Measurements from ENCODE around the gene DNAJA4.
"Not testable (repeated sequence)": the region's sequence is repeated elsewhere in the genome, so short reads cannot be mapped to it uniquely, and the experiment has no call there.

Gene DNAJA4

GRCh38 chr15:78234515-78235040 is 29.8 kb upstream of the DNAJA4 start, which contains the start of gene ACSBG1:
TSS of gene ACSBG1 (minus strand) at chr15:78234565. CDS start at chr15:78234501, 64 bp downstream.
- Histone ChIP-seq H3K4me3 (no peak within 1 kb of the TSS), H3K27me3 (ENCODE audit: low read depth) (no peaks in the 10 kb centered on the region), H3K9me3 (no peaks in the 10 kb centered on the region), H3K36me3 (replicated peaks) (no peaks in the 10 kb centered on the region), H3K4me1 (peaks cover 11% of the 10 kb centered on the region)
- DNase-seq (ENCODE audit: low spot score in 2 of 2) = peak; percentile 77 to 90
- in situ Hi-C loops (cut with MboI; ENCODE audit: low sequenced_read_pairs) = no loop called here

GRCh38 chr15:78236491-78236890 is 27.9 kb upstream of the DNAJA4 start:
- no peak for DNase-seq (ENCODE audit: low spot score in 2 of 2)
- H3K4me1 ChIP-seq = peaks cover 11% of the 10 kb centered on the region
- no peaks in the 10 kb centered on the region for H3K36me3 ChIP-seq (replicated peaks)
- in situ Hi-C loops (cut with MboI; ENCODE audit: low sequenced_read_pairs) = no loop called here
- no peak overlapping the region for H3K4me3 ChIP-seq
- H3K9me3 ChIP-seq = no peaks in the 10 kb centered on the region
- H3K27me3 ChIP-seq (ENCODE audit: low read depth) = no peaks in the 10 kb centered on the region

- peaks cover 11% of the 10 kb centered on the region for H3K4me1 ChIP-seq
- in situ Hi-C loops (cut with MboI; ENCODE audit: low sequenced_read_pairs) = no loop called here
- DNase-seq (ENCODE audit: low spot score in 2 of 2) = no peak
- no peaks in the 10 kb centered on the region for H3K9me3 ChIP-seq
- H3K27me3 ChIP-seq (ENCODE audit: low read depth) = no peaks in the 10 kb centered on the region; the same call in 1 of the 2 replicates
- no peaks in the 10 kb centered on the region for H3K36me3 ChIP-seq (replicated peaks)
- no peak overlapping the region for H3K4me3 ChIP-seq
Observed at GRCh38 chr15:78237146-78237545, 27.2 kb upstream of the DNAJA4 start.

GRCh38 chr15:78239811-78240210 is 24.6 kb upstream of the DNAJA4 start:
- no peak overlapping the region for H3K4me3 ChIP-seq
- no peaks in the 10 kb centered on the region; the same call in 1 of the 2 replicates for H3K27me3 ChIP-seq (ENCODE audit: low read depth)
- no peak for DNase-seq (ENCODE audit: low spot score in 2 of 2)
- in situ Hi-C loops (cut with MboI; ENCODE audit: low sequenced_read_pairs) = loop anchor here (5.0 kb wide), 3 partner anchors 68 to 283 kb away; no protein-coding TSS in a partner anchor
- H3K36me3 ChIP-seq (replicated peaks) = no peaks in the 10 kb centered on the region
- peaks cover 3% of the 10 kb centered on the region for H3K4me1 ChIP-seq
- 0 out of 2 replicates have a peak, but pooled peaks cover 3% of the 10 kb centered on the region for H3K9me3 ChIP-seq

- H3K4me1 ChIP-seq = no peaks in the 10 kb centered on the region
- DNase-seq (ENCODE audit: low spot score in 2 of 2) = peak; percentile 94 to 99
- in situ Hi-C loops (cut with MboI; ENCODE audit: low sequenced_read_pairs) = loop anchor here (5.0 kb wide), 3 partner anchors 69 to 284 kb away; no protein-coding TSS in a partner anchor
- H3K27me3 ChIP-seq (ENCODE audit: low read depth) = no peaks in the 10 kb centered on the region; the same call in 1 of the 2 replicates
- 0 out of 2 replicates have a peak, but pooled peaks cover 3% of the 10 kb centered on the region for H3K9me3 ChIP-seq
- no peak overlapping the region for H3K4me3 ChIP-seq
- H3K36me3 ChIP-seq (replicated peaks) = no peaks in the 10 kb centered on the region
Observed at GRCh38 chr15:78241017-78241416, 23.3 kb upstream of the DNAJA4 start.

GRCh38 chr15:78242128-78242527 is 22.2 kb upstream of the DNAJA4 start:
- Histone ChIP-seq H3K27me3 (ENCODE audit: low read depth) (no peaks in the 10 kb centered on the region; the same call in 1 of the 2 replicates), H3K4me3 (no peak overlapping the region), H3K36me3 (replicated peaks) (no peaks in the 10 kb centered on the region), H3K9me3 (0 out of 2 replicates have a peak, but pooled peaks cover 3% of the 10 kb centered on the region), H3K4me1 (no peaks in the 10 kb centered on the region)
- peak; percentile 27 to 77 for DNase-seq (ENCODE audit: low spot score in 2 of 2)
- in situ Hi-C loops (cut with MboI; ENCODE audit: low sequenced_read_pairs) = loop anchor here (5.0 kb wide), 3 partner anchors 70 to 285 kb away; no protein-coding TSS in a partner anchor

GRCh38 chr15:78243058-78243457 is 21.3 kb upstream of the DNAJA4 start:
- in situ Hi-C loops (cut with MboI; ENCODE audit: low sequenced_read_pairs) = loop anchor here (5.0 kb wide), 3 partner anchors 71 to 286 kb away; no protein-coding TSS in a partner anchor
- Histone ChIP-seq H3K27me3 (ENCODE audit: low read depth) (no peaks in the 10 kb centered on the region; the same call in 1 of the 2 replicates), H3K4me3 (no peak overlapping the region), H3K36me3 (replicated peaks) (no peaks in the 10 kb centered on the region), H3K4me1 (no peaks in the 10 kb centered on the region), H3K9me3 (peaks cover 5% of the 10 kb centered on the region; the same call in 1 of the 2 replicates)
- DNase-seq (ENCODE audit: low spot score in 2 of 2) = no peak

- in situ Hi-C loops (cut with MboI; ENCODE audit: low sequenced_read_pairs) = loop anchor here (5.0 kb wide), 3 partner anchors 71 to 286 kb away; no protein-coding TSS in a partner anchor
- Histone ChIP-seq H3K27me3 (ENCODE audit: low read depth) (peaks cover 2% of the 10 kb centered on the region), H3K4me3 (no peak overlapping the region), H3K36me3 (replicated peaks) (no peaks in the 10 kb centered on the region), H3K4me1 (no peaks in the 10 kb centered on the region), H3K9me3 (peaks cover 5% of the 10 kb centered on the region; the same call in 1 of the 2 replicates)
- DNase-seq (ENCODE audit: low spot score in 2 of 2) = peak in 1 of 2 experiments; percentile 60
Observed at GRCh38 chr15:78243491-78243941, 20.8 kb upstream of the DNAJA4 start.

GRCh38 chr15:78244101-78244500 is 20.3 kb upstream of the DNAJA4 start:
- in situ Hi-C loops (cut with MboI; ENCODE audit: low sequenced_read_pairs) = loop anchor here (5.0 kb wide), 3 partner anchors 72 to 287 kb away; no protein-coding TSS in a partner anchor
- no peak overlapping the region for H3K4me3 ChIP-seq
- peaks cover 3% of the 10 kb centered on the region for H3K27me3 ChIP-seq (ENCODE audit: low read depth)
- no peaks in the 10 kb centered on the region for H3K36me3 ChIP-seq (replicated peaks)
- peaks cover 5% of the 10 kb centered on the region; the same call in 1 of the 2 replicates for H3K9me3 ChIP-seq
- H3K4me1 ChIP-seq = no peaks in the 10 kb centered on the region
- DNase-seq (ENCODE audit: low spot score in 2 of 2) = no peak

GRCh38 chr15:78244893-78245292 is 19.5 kb upstream of the DNAJA4 start:
- no peak overlapping the region for H3K4me3 ChIP-seq
- H3K9me3 ChIP-seq = peaks cover 8% of the 10 kb centered on the region
- in situ Hi-C loops (cut with MboI; ENCODE audit: low sequenced_read_pairs) = loop anchor here (5.0 kb wide), 3 partner anchors 73 to 288 kb away; no protein-coding TSS in a partner anchor
- DNase-seq (ENCODE audit: low spot score in 2 of 2) = no peak
- H3K4me1 ChIP-seq = no peaks in the 10 kb centered on the region
- H3K36me3 ChIP-seq (replicated peaks) = no peaks in the 10 kb centered on the region
- H3K27me3 ChIP-seq (ENCODE audit: low read depth) = peaks cover 3% of the 10 kb centered on the region

- DNase-seq (ENCODE audit: low spot score in 2 of 2); H3K27me3 ChIP-seq (ENCODE audit: low read depth); H3K9me3 ChIP-seq; H3K36me3 ChIP-seq (replicated peaks); in situ Hi-C loops (cut with MboI; ENCODE audit: low sequenced_read_pairs); H3K4me1 ChIP-seq; H3K4me3 ChIP-seq: not testable (repeated sequence)
Observed at GRCh38 chr15:78245392-78245791, 19.0 kb upstream of the DNAJA4 start.

- in situ Hi-C loops (cut with MboI; ENCODE audit: low sequenced_read_pairs); H3K4me3 ChIP-seq; H3K4me1 ChIP-seq; H3K27me3 ChIP-seq (ENCODE audit: low read depth); DNase-seq (ENCODE audit: low spot score in 2 of 2); H3K9me3 ChIP-seq; H3K36me3 ChIP-seq (replicated peaks): not testable (repeated sequence)
Observed at GRCh38 chr15:78245976-78246620, 18.3 kb upstream of the DNAJA4 start.

GRCh38 chr15:78247911-78248310 is 16.5 kb upstream of the DNAJA4 start:
- in situ Hi-C loops (cut with MboI; ENCODE audit: low sequenced_read_pairs) = no loop called here
- H3K9me3 ChIP-seq = peaks cover 7% of the 10 kb centered on the region
- H3K27me3 ChIP-seq (ENCODE audit: low read depth) = peaks cover 3% of the 10 kb centered on the region

GRCh38 chr15:78249131-78249530 is 15.2 kb upstream of the DNAJA4 start:
- Histone ChIP-seq H3K36me3 (replicated peaks) (no peaks in the 10 kb centered on the region), H3K9me3 (peaks cover 7% of the 10 kb centered on the region), H3K4me1 (no peaks in the 10 kb centered on the region), H3K27me3 (ENCODE audit: low read depth) (peaks cover 6% of the 10 kb centered on the region), H3K4me3 (no peak overlapping the region)
- no peak for DNase-seq (ENCODE audit: low spot score in 2 of 2)
- in situ Hi-C loops (cut with MboI; ENCODE audit: low sequenced_read_pairs) = no loop called here

More at GRCh38 chr15:78247911-78248310, 16.5 kb upstream of the DNAJA4 start:
- no peak for DNase-seq (ENCODE audit: low spot score in 2 of 2)
- Histone ChIP-seq H3K4me1 (no peaks in the 10 kb centered on the region), H3K36me3 (replicated peaks) (no peaks in the 10 kb centered on the region), H3K4me3 (no peak overlapping the region)
